Measurements from ENCODE around the gene S100Z.

DNA sequence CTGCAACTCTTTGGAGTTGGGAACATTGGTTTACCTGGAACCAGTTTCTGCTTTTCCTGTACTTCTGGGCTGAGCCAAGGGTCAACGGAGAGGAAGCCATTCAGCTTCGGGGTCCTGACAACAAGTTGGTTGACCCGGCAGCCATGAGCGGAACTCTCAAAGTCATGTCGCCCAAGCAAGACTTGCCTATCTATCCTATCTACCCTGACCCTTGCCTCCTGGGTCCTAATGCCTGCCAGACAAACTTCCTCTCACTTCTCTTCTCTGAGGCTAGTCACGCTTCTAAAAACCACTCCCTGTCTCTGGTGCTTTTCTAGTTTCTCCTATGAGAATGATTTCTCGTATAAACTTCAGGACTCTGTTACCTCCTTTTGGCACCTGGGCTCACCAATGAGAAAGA is 58.4 kb downstream of the S100Z start:
- TF ChIP-seq POLR2AphosphoS5 (IDR thresholded peaks at IDR 0.05; ENCODE audit: low read depth, low read length) (no peak), TCF7L2 (IDR thresholded peaks at IDR 0.05; ENCODE audit: low read depth, low read length) (no peak)
- TF ChIP-seq, protein P1, sequence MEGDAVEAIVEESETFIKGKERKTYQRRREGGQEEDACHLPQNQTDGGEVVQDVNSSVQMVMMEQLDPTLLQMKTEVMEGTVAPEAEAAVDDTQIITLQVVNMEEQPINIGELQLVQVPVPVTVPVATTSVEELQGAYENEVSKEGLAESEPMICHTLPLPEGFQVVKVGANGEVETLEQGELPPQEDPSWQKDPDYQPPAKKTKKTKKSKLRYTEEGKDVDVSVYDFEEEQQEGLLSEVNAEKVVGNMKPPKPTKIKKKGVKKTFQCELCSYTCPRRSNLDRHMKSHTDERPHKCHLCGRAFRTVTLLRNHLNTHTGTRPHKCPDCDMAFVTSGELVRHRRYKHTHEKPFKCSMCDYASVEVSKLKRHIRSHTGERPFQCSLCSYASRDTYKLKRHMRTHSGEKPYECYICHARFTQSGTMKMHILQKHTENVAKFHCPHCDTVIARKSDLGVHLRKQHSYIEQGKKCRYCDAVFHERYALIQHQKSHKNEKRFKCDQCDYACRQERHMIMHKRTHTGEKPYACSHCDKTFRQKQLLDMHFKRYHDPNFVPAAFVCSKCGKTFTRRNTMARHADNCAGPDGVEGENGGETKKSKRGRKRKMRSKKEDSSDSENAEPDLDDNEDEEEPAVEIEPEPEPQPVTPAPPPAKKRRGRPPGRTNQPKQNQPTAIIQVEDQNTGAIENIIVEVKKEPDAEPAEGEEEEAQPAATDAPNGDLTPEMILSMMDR (IDR thresholded peaks at IDR 0.05) = no peak
- TF ChIP-seq, protein P2, sequence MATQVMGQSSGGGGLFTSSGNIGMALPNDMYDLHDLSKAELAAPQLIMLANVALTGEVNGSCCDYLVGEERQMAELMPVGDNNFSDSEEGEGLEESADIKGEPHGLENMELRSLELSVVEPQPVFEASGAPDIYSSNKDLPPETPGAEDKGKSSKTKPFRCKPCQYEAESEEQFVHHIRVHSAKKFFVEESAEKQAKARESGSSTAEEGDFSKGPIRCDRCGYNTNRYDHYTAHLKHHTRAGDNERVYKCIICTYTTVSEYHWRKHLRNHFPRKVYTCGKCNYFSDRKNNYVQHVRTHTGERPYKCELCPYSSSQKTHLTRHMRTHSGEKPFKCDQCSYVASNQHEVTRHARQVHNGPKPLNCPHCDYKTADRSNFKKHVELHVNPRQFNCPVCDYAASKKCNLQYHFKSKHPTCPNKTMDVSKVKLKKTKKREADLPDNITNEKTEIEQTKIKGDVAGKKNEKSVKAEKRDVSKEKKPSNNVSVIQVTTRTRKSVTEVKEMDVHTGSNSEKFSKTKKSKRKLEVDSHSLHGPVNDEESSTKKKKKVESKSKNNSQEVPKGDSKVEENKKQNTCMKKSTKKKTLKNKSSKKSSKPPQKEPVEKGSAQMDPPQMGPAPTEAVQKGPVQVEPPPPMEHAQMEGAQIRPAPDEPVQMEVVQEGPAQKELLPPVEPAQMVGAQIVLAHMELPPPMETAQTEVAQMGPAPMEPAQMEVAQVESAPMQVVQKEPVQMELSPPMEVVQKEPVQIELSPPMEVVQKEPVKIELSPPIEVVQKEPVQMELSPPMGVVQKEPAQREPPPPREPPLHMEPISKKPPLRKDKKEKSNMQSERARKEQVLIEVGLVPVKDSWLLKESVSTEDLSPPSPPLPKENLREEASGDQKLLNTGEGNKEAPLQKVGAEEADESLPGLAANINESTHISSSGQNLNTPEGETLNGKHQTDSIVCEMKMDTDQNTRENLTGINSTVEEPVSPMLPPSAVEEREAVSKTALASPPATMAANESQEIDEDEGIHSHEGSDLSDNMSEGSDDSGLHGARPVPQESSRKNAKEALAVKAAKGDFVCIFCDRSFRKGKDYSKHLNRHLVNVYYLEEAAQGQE (IDR thresholded peaks at IDR 0.05; ENCODE audit: insufficient read depth in 1 of 2, low read depth in 2 of 2, low read length in 1 of 2) = no peak

All from Panc1 (cell line).